Endothelial cell of umbilical vein (primary cell): ENCODE data around the gene LRRC32.

Experiments
- CTCF ChIP-seq, 2 donors: IDR thresholded peaks; 1 replicate in 1 of 2; 2 replicates in 1 of 2; pipeline ENCODE4 v1.5.1; 2011; ENCODE audit warnings: low read length in 2 of 2, mild to moderate bottlenecking in 2 of 2, moderate library complexity in 2 of 2, control low read depth in 1 of 2, inconsistent platforms in 1 of 2, low read depth in 1 of 2; ENCODE audit not compliant: insufficient read depth in 1 of 2; ENCODE audit errors: extremely low read depth in 1 of 2
- EZH2 ChIP-seq: IDR thresholded peaks from 2 replicates; pipeline ENCODE4 v1.6.1; 2012; ENCODE audit warnings: borderline replicate concordance, low read depth, mild to moderate bottlenecking, moderate library complexity, low read length, inconsistent platforms; ENCODE audit not compliant: severe bottlenecking
- POLR2A ChIP-seq: IDR thresholded peaks from 2 replicates; pipeline ENCODE4 v1.6.1; 2012; ENCODE audit warnings: low read depth, mild to moderate bottlenecking, control low read depth, low read length
- POLR2AphosphoS5 ChIP-seq: IDR thresholded peaks from 2 replicates; pipeline ENCODE4 v1.6.1; 2012; ENCODE audit warnings: low read depth, mild to moderate bottlenecking, control low read depth, low read length, moderate library complexity; ENCODE audit not compliant: insufficient read depth

GRCh38 chr11:76719686-76720085 lies 49.1 kb upstream of the LRRC32 start:
- no peak for TF ChIP-seq POLR2AphosphoS5
- TF ChIP-seq EZH2, result no peak
- no peak for TF ChIP-seq POLR2A
- no peak for TF ChIP-seq CTCF (IDR thresholded peaks at IDR 0.05; ENCODE audit: extremely low read depth in 1 of 2, insufficient read depth in 1 of 2, low read depth in 1 of 2, low read length in 2 of 2)
